SU-DHL-6 (cell line): ENCODE results near the gene PDCD4.

Source experiments
- H2AFZ ChIP-seq: fragments of 200-600 bp; sonication (generic); 2 replicates; pipeline ENCODE4 v1.6.1; 2014; ENCODE audit warnings: low read depth, mild to moderate bottlenecking, moderate library complexity, mixed read lengths, antibody characterized with exemption, low read length; ENCODE audit not compliant: severe bottlenecking
- H3F3A ChIP-seq: fragments of 200-600 bp; shearing (Covaris generic); 2 replicates; pipeline ENCODE4 v1.6.0; 2016; ENCODE audit warnings: antibody characterized with exemption, mild to moderate bottlenecking; ENCODE audit not compliant: insufficient read depth
- H3K27ac ChIP-seq: fragments of 200-600 bp; sonication (generic); 2 replicates; pipeline ENCODE4 v1.5.1; 2016; ENCODE audit warnings: low read depth, mild to moderate bottlenecking, low read length, moderate library complexity, mixed read lengths
- H3K27me3 ChIP-seq: fragments of 200-600 bp; sonication (generic), shearing (Covaris generic); 2 replicates; pipeline ENCODE4 v1.6.0; 2014; ENCODE audit warnings: mild to moderate bottlenecking, low read length
- H3K36me3 ChIP-seq: fragments of 200-600 bp; sonication (generic); 2 replicates; pipeline ENCODE4 v1.6.1; 2014; ENCODE audit warnings: mild to moderate bottlenecking, low read length, mixed read lengths
- H3K4me2 ChIP-seq: fragments of 300-600, 200-600 bp; shearing (Covaris generic), sonication (generic); 2 replicates; pipeline ENCODE4 v1.6.0; 2014; ENCODE audit warnings: low read length, low read depth, mild to moderate bottlenecking; ENCODE audit not compliant: poor library complexity, severe bottlenecking
- H3K4me3 ChIP-seq: fragments of 200-600 bp; sonication (generic); 2 replicates; pipeline ENCODE4 v1.5.1; 2014; ENCODE audit warnings: antibody characterized with exemption, low read length, mild to moderate bottlenecking, mixed read lengths; ENCODE audit not compliant: insufficient read depth, poor library complexity, severe bottlenecking
- H3K79me2 ChIP-seq: fragments of 200-600 bp; sonication (generic); 2 replicates; pipeline ENCODE4 v1.6.1; 2014; ENCODE audit warnings: mild to moderate bottlenecking, low read length, moderate library complexity; ENCODE audit not compliant: insufficient read depth
- H3K9ac ChIP-seq: fragments of 200-600 bp; sonication (generic); 2 replicates; pipeline ENCODE4 v1.7.0; 2014; ENCODE audit warnings: mild to moderate bottlenecking, low read length
- H3K9me2 ChIP-seq: fragments of 200-600 bp; sonication (generic); replicated peaks from 2 replicates; pipeline ENCODE4 v1.6.1; 2014; ENCODE audit warnings: low read length; ENCODE audit not compliant: insufficient read depth
- H3K9me3 ChIP-seq: fragments of 200-600 bp; sonication (generic); 2 replicates; pipeline ENCODE4 v1.6.1; 2014; ENCODE audit warnings: low read length, mixed read lengths; ENCODE audit not compliant: insufficient read depth
- H4K20me1 ChIP-seq: fragments of 200-600 bp; sonication (generic); 2 replicates; pipeline ENCODE4 v1.6.1; 2014; ENCODE audit warnings: low read depth, mild to moderate bottlenecking, antibody characterized with exemption, low read length, moderate library complexity, mixed read lengths
- EZH2phosphoT487 ChIP-seq: fragments of 200-600 bp; sonication (generic), shearing (Covaris generic); conservative IDR thresholded peaks from 2 replicates; pipeline ENCODE4 v1.6.1; 2018; ENCODE audit warnings: mild to moderate bottlenecking, antibody characterized with exemption, low read length, moderate library complexity, mixed read lengths
- TF ChIP-seq, protein P1 (sequence below): fragments of 200-600 bp; sonication (generic); IDR thresholded peaks from one replicate; pipeline ENCODE4 v1.5.1; 2017; ENCODE audit warnings: antibody characterized with exemption, mild to moderate bottlenecking, low read length, moderate library complexity; ENCODE audit not compliant: insufficient read depth, poor library complexity, severe bottlenecking

The PDCD4 gene

GRCh38 chr10:110944792-110945396 is 73.2 kb downstream of the PDCD4 start:
- TF ChIP-seq, protein P1, sequence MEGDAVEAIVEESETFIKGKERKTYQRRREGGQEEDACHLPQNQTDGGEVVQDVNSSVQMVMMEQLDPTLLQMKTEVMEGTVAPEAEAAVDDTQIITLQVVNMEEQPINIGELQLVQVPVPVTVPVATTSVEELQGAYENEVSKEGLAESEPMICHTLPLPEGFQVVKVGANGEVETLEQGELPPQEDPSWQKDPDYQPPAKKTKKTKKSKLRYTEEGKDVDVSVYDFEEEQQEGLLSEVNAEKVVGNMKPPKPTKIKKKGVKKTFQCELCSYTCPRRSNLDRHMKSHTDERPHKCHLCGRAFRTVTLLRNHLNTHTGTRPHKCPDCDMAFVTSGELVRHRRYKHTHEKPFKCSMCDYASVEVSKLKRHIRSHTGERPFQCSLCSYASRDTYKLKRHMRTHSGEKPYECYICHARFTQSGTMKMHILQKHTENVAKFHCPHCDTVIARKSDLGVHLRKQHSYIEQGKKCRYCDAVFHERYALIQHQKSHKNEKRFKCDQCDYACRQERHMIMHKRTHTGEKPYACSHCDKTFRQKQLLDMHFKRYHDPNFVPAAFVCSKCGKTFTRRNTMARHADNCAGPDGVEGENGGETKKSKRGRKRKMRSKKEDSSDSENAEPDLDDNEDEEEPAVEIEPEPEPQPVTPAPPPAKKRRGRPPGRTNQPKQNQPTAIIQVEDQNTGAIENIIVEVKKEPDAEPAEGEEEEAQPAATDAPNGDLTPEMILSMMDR = no peak
- TF ChIP-seq EZH2phosphoT487 = no peak
- peaks cover 99% of the 10 kb centered on the region for H3K79me2 ChIP-seq
- H3K9ac ChIP-seq = no peak overlapping the region
- no peaks in the 10 kb centered on the region for H3K27me3 ChIP-seq
- peaks cover 6% of the 10 kb centered on the region for H4K20me1 ChIP-seq
- H3K27ac ChIP-seq = no peak overlapping the region
- peaks cover 22% of the 10 kb centered on the region; the same call in 1 of the 2 replicates for H3K36me3 ChIP-seq
- no peak overlapping the region for H3K4me3 ChIP-seq
- no peaks in the 10 kb centered on the region for H3K9me3 ChIP-seq
- no peak overlapping the region for H2AFZ ChIP-seq
- H3K4me2 ChIP-seq = no peak overlapping the region
- H3K9me2 ChIP-seq = no peaks in the 10 kb centered on the region
- no peaks in the 10 kb centered on the region; the same call in 1 of the 2 replicates for H3F3A ChIP-seq

- Histone ChIP-seq H2AFZ (no peak overlapping the region), H3K9me2 (no peaks in the 10 kb centered on the region), H3K27ac (no peak overlapping the region), H3K36me3 (peaks cover 21% of the 10 kb centered on the region; the same call in 1 of the 2 replicates), H3K27me3 (no peaks in the 10 kb centered on the region), H4K20me1 (no peaks in the 10 kb centered on the region), H3K4me3 (no peak overlapping the region), H3K9ac (no peak overlapping the region), H3F3A (no peaks in the 10 kb centered on the region; the same call in 1 of the 2 replicates), H3K4me2 (no peak overlapping the region), H3K9me3 (no peaks in the 10 kb centered on the region), H3K79me2 (peaks cover 99% of the 10 kb centered on the region)
- TF ChIP-seq EZH2phosphoT487 = no peak
- TF ChIP-seq, protein P1 = no peak
Measured at GRCh38 chr10:110946496-110946895, 74.8 kb downstream of the PDCD4 start.

GRCh38 chr10:110947061-110947595 is 75.4 kb downstream of the PDCD4 start:
- peaks cover 18% of the 10 kb centered on the region for H3K36me3 ChIP-seq
- H3K79me2 ChIP-seq = peaks cover 99% of the 10 kb centered on the region
- no peaks in the 10 kb centered on the region for H3K9me2 ChIP-seq
- no peaks in the 10 kb centered on the region; the same call in 1 of the 2 replicates for H3F3A ChIP-seq
- no peak overlapping the region for H3K9ac ChIP-seq
- H3K9me3 ChIP-seq = no peaks in the 10 kb centered on the region
- TF ChIP-seq EZH2phosphoT487 = no peak
- TF ChIP-seq, protein P1 = no peak
- no peaks in the 10 kb centered on the region for H3K27me3 ChIP-seq
- no peaks in the 10 kb centered on the region for H4K20me1 ChIP-seq
- H3K4me2 ChIP-seq = no peak overlapping the region
- no peak overlapping the region for H3K27ac ChIP-seq
- H3K4me3 ChIP-seq = no peak overlapping the region
- no peak overlapping the region for H2AFZ ChIP-seq
